GM23248 (cell line): ENCODE results near the gene CLCF1. TPM values are rescaled to one million over a fixed set of nuclear protein-coding genes. Genes with fewer than 3 reads are reported as not detected.

Experiments
- DNase-seq: peaks from one replicate; pipeline ENCODE4 v3.0.0-alpha.2; 2015
- H2AFZ ChIP-seq: fragments of 200-600 bp; sonication (generic); 2 replicates; pipeline ENCODE4 v1.6.1; 2016; ENCODE audit warnings: antibody characterized with exemption
- H3F3A ChIP-seq: fragments of 200-600 bp; sonication (generic); 2 replicates; pipeline ENCODE4 v1.6.1; 2016; ENCODE audit warnings: mild to moderate bottlenecking, antibody characterized with exemption, mixed run types; ENCODE audit not compliant: insufficient read depth
- H3K27ac ChIP-seq: fragments of 200-600 bp; sonication (generic); 2 replicates; pipeline ENCODE4 v1.5.1; 2016; ENCODE audit warnings: mild to moderate bottlenecking
- H3K27me3 ChIP-seq: fragments of 200-600 bp; sonication (generic); replicated peaks from 2 replicates; pipeline ENCODE4 v1.6.1; 2016; ENCODE audit warnings: mild to moderate bottlenecking; ENCODE audit not compliant: insufficient read depth
- H3K36me3 ChIP-seq: fragments of 200-600 bp; sonication (generic); 2 replicates; pipeline ENCODE4 v1.6.1; 2016; ENCODE audit warnings: low read depth, mild to moderate bottlenecking
- H3K4me1 ChIP-seq: fragments of 200-600 bp; sonication (generic); 2 replicates; pipeline ENCODE4 v1.6.1; 2016; ENCODE audit warnings: mild to moderate bottlenecking; ENCODE audit not compliant: insufficient read depth
- H3K4me2 ChIP-seq: fragments of 200-600 bp; sonication (generic); one replicate; pipeline ENCODE4 v1.6.1; 2016; ENCODE audit warnings: mild to moderate bottlenecking; ENCODE audit not compliant: unreplicated experiment
- H3K4me3 ChIP-seq: fragments of 200-600 bp; sonication (generic); 2 replicates; pipeline ENCODE4 v1.5.1; 2016; ENCODE audit warnings: mild to moderate bottlenecking
- H3K79me2 ChIP-seq: fragments of 200-600 bp; sonication (generic); 2 replicates; pipeline ENCODE4 v1.6.1; 2016; ENCODE audit warnings: mild to moderate bottlenecking; ENCODE audit not compliant: insufficient read depth
- H3K9ac ChIP-seq: fragments of 200-600 bp; sonication (generic); 2 replicates; pipeline ENCODE4 v1.6.1; 2016; ENCODE audit warnings: mild to moderate bottlenecking
- H3K9me2 ChIP-seq: fragments of 200-600 bp; sonication (generic); 2 replicates; pipeline ENCODE4 v1.6.1; 2016; ENCODE audit warnings: mixed run types, mild to moderate bottlenecking, moderate library complexity; ENCODE audit not compliant: insufficient read depth
- H3K9me3 ChIP-seq: fragments of 200-600 bp; sonication (generic); one replicate; pipeline ENCODE4 v1.6.1; 2017; ENCODE audit warnings: low read depth
- H4K20me1 ChIP-seq: fragments of 200-600 bp; sonication (generic); 2 replicates; pipeline ENCODE4 v1.6.0; 2016; ENCODE audit not compliant: insufficient read depth
- EZH2 ChIP-seq: fragments of 200-600 bp; sonication (generic); IDR thresholded peaks from 2 replicates; pipeline ENCODE4 v1.6.1; 2018; ENCODE audit warnings: antibody characterized with exemption, mild to moderate bottlenecking; ENCODE audit not compliant: insufficient read depth, poor library complexity, severe bottlenecking
- EZH2phosphoT487 ChIP-seq: fragments of 200-600 bp; sonication (generic); IDR thresholded peaks from 2 replicates; pipeline ENCODE4 v1.6.1; 2018; ENCODE audit warnings: antibody characterized with exemption, moderate library complexity, mild to moderate bottlenecking, low read depth; ENCODE audit not compliant: insufficient read depth
- WGBS, 2 experiments: methylation state at CpG; one replicate each; pipeline ENCODE4 v1.1.6; 2015 to 2017; ENCODE audit warnings: low lambda C conversion rate in 2 of 2, low coverage in 1 of 2; ENCODE audit errors: missing lambda C conversion rate in 2 of 2; 5-methylcytosine and 5-hydroxymethylcytosine counted together
- in situ Hi-C: fragments of 300-500 bp; cut with MboI; formaldehyde crosslinking; loops from 2 replicates; pipeline ENCODE4 v1.15.0; 2020
- polyA plus RNA-seq: library from polyadenylated mRNA; unstranded; fragments of >200 nt; fragmentation: Nextera tagmentation; extraction: Ambion mirVana; gene quantifications from 2 replicates; pipeline ENCODE4 v1.2.1, GENCODE V29; 2016
- total RNA-seq: library from RNA; depleted of rRNA; stranded (reverse); fragments of >200 nt; shearing (Covaris generic); gene quantifications from 2 replicates; pipeline ENCODE4 v1.2.3, GENCODE V29; 2014

CLCF1 gene
- total and polyA plus RNA-seq, 2 experiments from 2014 or later: 20.0 to 39.1 TPM

DNA sequence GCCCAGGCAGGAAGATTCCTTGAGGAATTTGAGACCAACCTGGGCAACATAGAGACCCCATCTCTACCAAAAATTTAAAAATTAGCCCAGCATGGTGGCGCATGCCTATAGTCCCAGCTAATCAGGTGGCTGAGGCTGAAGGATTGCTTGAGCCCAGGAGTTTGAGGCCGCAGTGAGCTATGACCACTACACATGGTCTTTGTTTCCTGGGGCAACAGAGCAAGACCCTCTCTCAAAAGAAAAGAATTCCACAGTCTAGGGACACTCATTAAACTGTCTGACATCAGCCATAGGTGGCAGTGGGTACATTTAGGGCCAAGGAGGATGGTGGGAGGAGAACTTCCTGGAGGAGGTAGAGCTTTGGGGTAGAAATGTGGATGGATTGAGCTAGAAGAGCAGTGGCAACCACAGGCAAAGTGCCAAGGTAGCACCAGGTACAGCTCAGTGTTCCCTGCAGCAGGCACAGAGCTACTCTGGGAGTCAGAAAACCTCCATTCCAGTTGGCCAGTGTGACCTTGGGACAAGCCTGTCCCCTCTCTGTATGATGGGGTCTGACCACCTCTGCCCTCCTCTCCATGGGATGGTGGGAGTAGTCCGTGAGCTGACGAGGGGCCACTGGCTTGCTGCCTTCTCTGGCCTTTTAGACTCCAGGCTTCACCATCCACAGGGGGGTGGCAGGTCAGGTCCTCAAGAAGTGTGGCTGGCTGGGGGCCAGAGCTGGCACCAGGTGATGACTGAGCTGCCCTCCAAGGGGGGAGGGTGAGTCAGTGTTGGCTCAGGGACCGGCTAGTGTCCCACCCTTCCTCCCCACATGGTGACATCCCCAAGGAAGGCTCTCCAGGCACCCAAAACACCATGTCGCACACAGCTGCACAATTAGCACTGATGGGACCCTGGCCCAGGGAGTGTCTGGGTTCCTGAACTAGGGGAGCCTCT lies 3.7 kb upstream of the CLCF1 start:
- H3K36me3 ChIP-seq: no peaks in the 10 kb centered on the region
- H3K9me3 ChIP-seq: no peaks in the 10 kb centered on the region
- H3K27me3 ChIP-seq: no peaks in the 10 kb centered on the region
- H3K27ac ChIP-seq: no peak overlapping the region
- H3K9me2 ChIP-seq: no peaks in the 10 kb centered on the region
- H3K4me1 ChIP-seq: peaks cover 43% of the 10 kb centered on the region
- H3K4me2 ChIP-seq: peak overlapping the region; percentile 37
- in situ Hi-C loops: no loop called here
- H3K79me2 ChIP-seq: peaks cover 7% of the 10 kb centered on the region
- TF ChIP-seq EZH2 (no peak), EZH2phosphoT487 (no peak)
- no peak overlapping the region for H3K4me3 ChIP-seq
- no peak overlapping the region for H3K9ac ChIP-seq
- no peak overlapping the region for H2AFZ ChIP-seq
- DNase-seq: no peak
- WGBS, 2 experiments: 84 to 88% methylated on average over 6 of the region's 6 CpGs
- no peaks in the 10 kb centered on the region for H3F3A ChIP-seq
- H4K20me1 ChIP-seq: no peaks in the 10 kb centered on the region

DNA sequence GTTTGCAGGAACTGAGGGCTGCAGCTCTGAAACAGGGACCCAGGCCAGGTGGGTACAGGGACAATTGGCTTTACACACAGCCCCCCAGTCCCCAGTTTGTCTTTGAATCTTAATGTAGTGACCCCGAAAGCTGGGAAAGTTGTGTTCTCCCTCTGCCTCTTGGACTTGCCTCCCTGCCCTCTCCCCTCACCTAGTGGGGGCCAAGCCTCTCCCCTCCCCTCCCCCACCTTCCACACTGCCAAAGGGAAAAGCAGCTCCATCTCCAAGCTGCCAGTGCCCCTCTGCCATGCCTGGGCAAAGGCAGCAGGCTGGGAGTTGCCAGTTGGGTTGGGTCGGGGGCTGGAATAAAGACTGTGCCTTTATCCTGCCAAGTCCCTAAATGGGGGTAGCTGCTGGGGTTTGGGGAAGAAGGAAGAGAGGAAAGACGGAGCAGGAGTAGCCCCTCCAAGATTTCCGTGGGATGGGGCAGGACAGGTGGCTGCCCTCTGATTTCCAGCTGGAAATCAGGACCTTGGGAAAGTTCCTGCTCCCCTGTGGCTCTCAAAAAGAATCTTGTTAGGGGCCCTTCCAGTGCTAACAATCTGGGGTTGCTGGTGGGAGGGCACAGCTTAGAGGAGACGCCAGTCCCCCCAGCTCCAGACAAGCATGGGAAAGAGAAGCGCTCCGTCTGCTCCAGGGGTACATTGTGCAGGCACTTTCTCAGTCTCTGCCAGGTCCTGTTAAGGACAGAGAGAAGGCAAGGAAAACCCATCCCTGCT lies 2.8 kb upstream of the CLCF1 start:
- Histone ChIP-seq H3K4me1 (peaks cover 44% of the 10 kb centered on the region), H3K4me2 (no peak overlapping the region)
- no peak for DNase-seq

DNA sequence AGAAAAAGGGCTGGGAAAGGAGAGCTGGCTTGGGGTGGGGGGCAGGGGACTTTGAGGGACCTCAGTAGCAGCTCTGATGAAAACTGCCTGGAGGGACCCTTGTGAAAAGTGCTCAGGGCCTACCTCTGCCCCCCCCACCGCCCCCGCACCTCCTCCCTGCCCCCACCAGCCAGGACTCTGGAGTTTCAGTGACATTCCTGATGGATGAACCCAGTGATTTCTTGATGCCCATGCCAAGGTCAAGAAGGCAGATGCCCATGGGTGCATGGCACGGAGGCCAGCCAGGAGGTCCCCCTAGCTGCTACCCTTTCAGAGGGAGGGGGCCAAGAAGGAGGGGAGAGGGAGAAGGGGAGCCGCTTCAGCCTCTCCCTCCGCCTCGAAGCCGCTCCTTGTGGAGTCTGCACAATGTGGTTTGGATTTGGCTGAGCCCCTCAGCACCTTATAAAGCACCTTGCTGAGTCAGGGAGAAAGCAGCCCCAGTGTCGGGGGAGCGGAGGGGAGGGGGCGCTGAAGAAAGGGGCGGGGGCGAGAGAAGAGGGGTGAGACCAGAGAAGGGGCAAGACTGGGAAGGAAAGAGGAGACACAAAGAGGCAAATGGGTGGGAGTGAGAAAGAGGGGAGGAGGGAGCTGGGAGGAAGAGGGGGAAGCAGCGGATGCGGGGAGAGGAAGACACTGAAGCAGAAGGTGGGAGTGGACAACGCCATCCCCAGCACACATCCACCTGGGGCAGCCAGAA lies 2.1 kb upstream of the CLCF1 start:
- in situ Hi-C loops: no loop called here
- Histone ChIP-seq H3K4me1 (peaks cover 47% of the 10 kb centered on the region), H3K27ac (peak overlapping the region; percentile 98), H3K4me3 (no peak overlapping the region), H3K9ac (0 out of 2 replicates have a peak overlapping the region, but pooled peaks have one; percentile 100), H3K27me3 (no peaks in the 10 kb centered on the region), H4K20me1 (no peaks in the 10 kb centered on the region), H3F3A (no peaks in the 10 kb centered on the region), H3K79me2 (peaks cover 23% of the 10 kb centered on the region), H3K36me3 (no peaks in the 10 kb centered on the region), H2AFZ (no peak overlapping the region), H3K9me3 (no peaks in the 10 kb centered on the region), H3K9me2 (no peaks in the 10 kb centered on the region), H3K4me2 (peak overlapping the region; percentile 16)
- no peak for DNase-seq
- WGBS, 2 experiments: 66% methylated on average over 9 to 15 of the region's 15 CpGs
- TF ChIP-seq EZH2phosphoT487 (no peak), EZH2 (no peak)

More for the DNA sequence above, 2.8 kb upstream of the CLCF1 start:
- H3K79me2 ChIP-seq: peaks cover 16% of the 10 kb centered on the region
- no peak overlapping the region for H3K4me3 ChIP-seq
- H3K27me3 ChIP-seq: no peaks in the 10 kb centered on the region
- no peaks in the 10 kb centered on the region for H3K9me3 ChIP-seq
- no peak overlapping the region for H3K27ac ChIP-seq
- whole genome bisulfite sequencing, 2 experiments: 89 to 93% methylated on average over 7 of the region's 7 CpGs
- H3K9ac ChIP-seq: no peak overlapping the region
- H3K36me3 ChIP-seq: no peaks in the 10 kb centered on the region
- no peaks in the 10 kb centered on the region for H4K20me1 ChIP-seq
- TF ChIP-seq EZH2phosphoT487: no peak
- no peak for TF ChIP-seq EZH2
- in situ Hi-C loops: no loop called here
- no peaks in the 10 kb centered on the region for H3K9me2 ChIP-seq
- H3F3A ChIP-seq: no peaks in the 10 kb centered on the region
- H2AFZ ChIP-seq: no peak overlapping the region
